Keratinocyte (primary cell): ENCODE results near the gene FBXO15.

Experiments
- EZH2 ChIP-seq: IDR thresholded peaks from one replicate; pipeline ENCODE4 v1.6.1; 2012; ENCODE audit warnings: inconsistent platforms, mild to moderate bottlenecking, low read length, moderate library complexity
- TF ChIP-seq, protein P1 (sequence below), 3 experiments: IDR thresholded peaks in 1 of 3; conservative IDR thresholded peaks in 1 of 3; optimal IDR thresholded peaks in 1 of 3; 2 replicates in 2 of 3; 3 replicates in 1 of 3; pipeline versions ENCODE3 to v1.5.1; 2011; ENCODE audit warnings: low read length in 3 of 3, mild to moderate bottlenecking in 3 of 3, moderate library complexity in 2 of 3, control low read depth in 1 of 3, inconsistent platforms in 1 of 3; ENCODE audit not compliant: insufficient read depth in 2 of 3; ENCODE audit errors: extremely low read depth in 1 of 3

DNA sequence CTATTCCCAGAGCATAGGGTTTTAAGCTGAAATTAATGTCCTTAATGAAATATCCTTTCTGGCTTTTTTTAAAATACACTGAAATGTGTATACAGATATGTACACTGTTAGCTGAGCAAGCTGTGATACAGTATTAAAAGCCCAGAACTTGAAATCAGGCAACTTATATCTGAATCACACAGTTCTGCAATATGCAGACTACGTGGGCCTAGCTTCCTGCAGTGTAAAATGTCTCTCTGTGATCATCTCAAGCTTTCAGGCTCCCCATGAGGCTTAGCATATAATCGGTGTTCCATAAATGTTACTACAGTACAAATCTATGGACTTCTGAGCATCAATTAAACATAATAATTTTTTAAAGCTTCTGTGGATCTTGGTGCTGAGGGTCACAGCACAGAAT, 8.2 kb downstream of the FBXO15 start:
- TF ChIP-seq EZH2: no peak
- TF ChIP-seq, protein P1, sequence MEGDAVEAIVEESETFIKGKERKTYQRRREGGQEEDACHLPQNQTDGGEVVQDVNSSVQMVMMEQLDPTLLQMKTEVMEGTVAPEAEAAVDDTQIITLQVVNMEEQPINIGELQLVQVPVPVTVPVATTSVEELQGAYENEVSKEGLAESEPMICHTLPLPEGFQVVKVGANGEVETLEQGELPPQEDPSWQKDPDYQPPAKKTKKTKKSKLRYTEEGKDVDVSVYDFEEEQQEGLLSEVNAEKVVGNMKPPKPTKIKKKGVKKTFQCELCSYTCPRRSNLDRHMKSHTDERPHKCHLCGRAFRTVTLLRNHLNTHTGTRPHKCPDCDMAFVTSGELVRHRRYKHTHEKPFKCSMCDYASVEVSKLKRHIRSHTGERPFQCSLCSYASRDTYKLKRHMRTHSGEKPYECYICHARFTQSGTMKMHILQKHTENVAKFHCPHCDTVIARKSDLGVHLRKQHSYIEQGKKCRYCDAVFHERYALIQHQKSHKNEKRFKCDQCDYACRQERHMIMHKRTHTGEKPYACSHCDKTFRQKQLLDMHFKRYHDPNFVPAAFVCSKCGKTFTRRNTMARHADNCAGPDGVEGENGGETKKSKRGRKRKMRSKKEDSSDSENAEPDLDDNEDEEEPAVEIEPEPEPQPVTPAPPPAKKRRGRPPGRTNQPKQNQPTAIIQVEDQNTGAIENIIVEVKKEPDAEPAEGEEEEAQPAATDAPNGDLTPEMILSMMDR (optimal IDR thresholded peaks at IDR 0.05 in 1 of 3, IDR thresholded peaks at IDR 0.05 in 1 of 3, conservative IDR thresholded peaks at IDR 0.05 in 1 of 3; ENCODE audit: extremely low read depth in 1 of 3, insufficient read depth in 2 of 3, low read length in 3 of 3): no peak
